ENCODE data around the gene BCAP29. TPM values are rescaled to one million over a fixed set of nuclear protein-coding genes. Genes with fewer than 3 reads are reported as not detected.

BCAP29 gene, protein sequence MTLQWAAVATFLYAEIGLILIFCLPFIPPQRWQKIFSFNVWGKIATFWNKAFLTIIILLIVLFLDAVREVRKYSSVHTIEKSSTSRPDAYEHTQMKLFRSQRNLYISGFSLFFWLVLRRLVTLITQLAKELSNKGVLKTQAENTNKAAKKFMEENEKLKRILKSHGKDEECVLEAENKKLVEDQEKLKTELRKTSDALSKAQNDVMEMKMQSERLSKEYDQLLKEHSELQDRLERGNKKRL
- 51.4 and 124 TPM in 2 replicates for total RNA-seq (2011; cell fraction: chromatin; rRNA removed; ENCODE audit: low replicate concordance)
- total RNA-seq (2011; cell fraction: nucleolus; rRNA removed): 40.4 and 42.2 TPM in 2 replicates
- 91.8 and 107 TPM in 2 replicates for total RNA-seq (2011; cell fraction: nucleoplasm; rRNA removed)
- 57.5 and 64.5 TPM in 2 replicates for total RNA-seq (2014; rRNA removed)
- total RNA-seq (2014; rRNA removed; fragmentation: Illumina TruSeq; extraction: Trizol): 113 and 136 TPM in 2 replicates
- 127 and 129 TPM in 2 replicates for total RNA-seq (2015; rRNA removed; fragmentation: Illumina TruSeq; extraction: Trizol)
- 78.7 and 89.6 TPM in 2 replicates for total RNA-seq (2021)
- polyA plus RNA-seq (2011; rRNA removed): 47.0 and 91.8 TPM in 2 replicates
- 15.0 and 31.1 TPM in 2 replicates for polyA plus RNA-seq (2011; cell fraction: cytosol; rRNA removed)
- polyA plus RNA-seq (2011; cell fraction: nucleus; rRNA removed): 26.8 and 31.0 TPM in 2 replicates
- polyA plus RNA-seq (2012): 79.2 and 87.0 TPM in 2 replicates
- polyA plus RNA-seq (2014; fragmentation: Illumina TruSeq; extraction: Trizol): 122 and 137 TPM in 2 replicates
- 10 to 100 TPM; 63.4 to 64.4 TPM for polyA plus RNA-seq (2014; fragmentation: Nextera tagmentation; extraction: Ambion mirVana)
- polyA plus RNA-seq (2014; rRNA removed): 77.0 and 79.7 TPM in 2 replicates
- 68.8 and 75.1 TPM in 2 replicates for polyA minus RNA-seq (2011; rRNA and poly(A)+ RNA removed)
- 16.3 and 35.2 TPM in 2 replicates for polyA minus RNA-seq (2011; cell fraction: cytosol; rRNA and poly(A)+ RNA removed)
- 50.6 and 69.1 TPM in 2 replicates for polyA minus RNA-seq (2011; cell fraction: nucleus; rRNA and poly(A)+ RNA removed)
- percentile 90 among the genes with signal in this experiment for Bru-seq, nascent RNA
- percentile 93 among the genes with signal in this experiment for BruChase-seq, experiment 1, labeled RNA remaining after a 2-hour chase
- percentile 93 among the genes with signal in this experiment for BruChase-seq, experiment 2, labeled RNA remaining after a 6-hour chase
- long read RNA-seq, experiment 1, full-length matches to known transcripts: 145 of 310 reads
- long read RNA-seq, experiment 1, partial matches to known transcripts: 38 of 310 reads
- long read RNA-seq, experiment 1, other reads (novel, unspliced or antisense): 127 of 310 reads
- long read RNA-seq, experiment 2, full-length matches to known transcripts: 11 of 90 reads
- long read RNA-seq, experiment 2, partial matches to known transcripts: 13 of 90 reads
- long read RNA-seq, experiment 2, other reads (novel, unspliced or antisense): 66 of 90 reads
- long read RNA-seq, experiment 3, full-length matches to known transcripts: 32 of 70 reads
- long read RNA-seq, experiment 3, partial matches to known transcripts: 13 of 70 reads
- long read RNA-seq, experiment 3, other reads (novel, unspliced or antisense): 25 of 70 reads

DNA sequence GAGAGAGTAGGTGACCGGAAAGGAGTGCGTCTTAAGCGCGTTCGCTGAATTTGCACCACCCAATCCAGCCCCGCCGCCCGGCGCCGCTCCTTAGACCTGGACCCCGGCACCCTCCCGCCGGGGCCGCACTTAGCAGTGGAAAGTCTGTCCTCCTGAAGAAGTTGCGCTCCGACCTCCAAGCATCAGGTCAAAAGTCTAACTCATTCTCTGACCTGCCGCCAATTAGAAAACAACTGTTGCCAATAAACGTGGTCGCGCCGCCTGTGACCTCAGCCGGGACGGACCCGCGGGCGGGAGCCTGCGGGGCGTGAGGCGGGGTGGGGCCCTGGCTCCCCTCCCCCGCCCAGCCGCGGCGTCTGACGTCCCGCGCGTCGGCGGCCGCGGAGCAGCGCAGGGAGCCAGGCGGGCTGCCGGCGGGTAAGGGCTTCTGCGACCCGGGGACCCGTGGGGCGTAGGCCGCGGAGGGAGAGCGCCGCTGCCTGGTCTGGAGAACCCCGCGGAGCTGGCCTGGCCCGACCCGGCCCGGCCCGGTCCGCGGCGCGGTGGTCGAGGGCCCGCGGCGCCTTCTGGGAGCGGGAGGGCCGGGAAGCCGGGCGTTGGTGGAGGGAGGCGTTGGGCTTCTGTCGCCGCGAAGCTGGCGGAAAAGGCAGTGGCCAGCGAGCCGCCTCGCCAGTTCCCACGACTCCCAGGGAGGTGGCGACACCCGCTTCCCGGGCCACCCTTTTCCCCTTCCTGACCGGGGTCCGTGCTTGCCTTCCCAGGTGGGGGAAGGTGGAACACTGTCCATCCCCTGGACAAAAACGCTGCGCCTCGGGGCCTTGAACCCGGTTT is at the start of gene BCAP29:
TSS of gene BCAP29 (plus strand) at position 362 of the 831 bp plus-strand sequence. CDS start 527 bp downstream, outside the sequence.
- peak within 1 kb of the TSS; percentile 92 to 93 for H3K9ac ChIP-seq (ENCODE audit: insufficient read depth in 1 of 2, low read depth in 2 of 2, low read length in 2 of 2)
- POLR2A ChIA-PET: interaction anchor here (0.6 to 2.5 kb wide), 8 partner anchors 13 to 434 kb away, joined by 3 to 16 read pairs (median 4); partner anchors contain the start of genes COG5 and DUS4L
- H3K27me3 ChIP-seq (ENCODE audit: control insufficient read depth in 2 of 2, insufficient read depth in 2 of 2, low read length in 2 of 2): no peaks in the 10 kb centered on the region
- intact Hi-C loops (cut with micrococcal nuclease): loop anchor here (1.0 to 2.0 kb wide), 2 partner anchors 145 to 294 kb away; no protein-coding TSS in a partner anchor
- ATAC-seq: peak; percentile 94
- H3K4me2 ChIP-seq (ENCODE audit: insufficient read depth, low read length): peak within 1 kb of the TSS; percentile 95
- FAIRE-seq: no peak
- H2AFZ ChIP-seq (ENCODE audit: low read depth, low read length): peak within 1 kb of the TSS; percentile 97
- H3K79me2 ChIP-seq (ENCODE audit: control insufficient read depth, insufficient read depth, low read length): peaks cover 49% of the 10 kb centered on the region
- no peaks in the 10 kb centered on the region for H3K9me3 ChIP-seq (replicated peaks; ENCODE audit: control insufficient read depth, insufficient read depth, low read depth, low read length)
- H3K4me3 ChIP-seq: peak within 1 kb of the TSS; percentile 62
- peak within 1 kb of the TSS; percentile 83 for H3K27ac ChIP-seq (ENCODE audit: extremely low read depth, low read depth, low read length)
- CTCF ChIA-PET (ENCODE audit: low intra/inter-chr PET ratio): interaction anchor here (1.4 kb wide), 1 partner anchor 145 kb away, joined by 9 read pairs; no protein-coding TSS in a partner anchor
- WGBS (ENCODE audit: insufficient coverage, low coverage, missing lambda C conversion rate): under 1% methylated on average over 78 of the region's 89 CpGs
- BruUV-seq (replicated peaks): no TSS peak
- in situ Hi-C loops (cut with MboI): no loop called here
- no peaks in the 10 kb centered on the region for H3K9me1 ChIP-seq (ENCODE audit: control insufficient read depth, insufficient read depth, low read length)
- peak; percentile 94 to 95 (median 95) for DNase-seq (ENCODE audit: extremely low read depth in 1 of 4, low spot score in 3 of 4)
- H4K20me1 ChIP-seq (replicated peaks; ENCODE audit: control insufficient read depth, insufficient read depth, low read length): no peaks in the 10 kb centered on the region
- H3K36me3 ChIP-seq (ENCODE audit: control insufficient read depth, insufficient read depth, low read length): peaks cover 41% of the 10 kb centered on the region
- peaks cover 6 to 13% of the 10 kb centered on the region in 2 experiments; a peak in 4 of 5 replicates for H3K4me1 ChIP-seq (replicated peaks in 1 of 2; ENCODE audit: control insufficient read depth in 2 of 2, insufficient read depth in 2 of 2, low read length in 2 of 2)
- TF ChIP-seq, protein P1, sequence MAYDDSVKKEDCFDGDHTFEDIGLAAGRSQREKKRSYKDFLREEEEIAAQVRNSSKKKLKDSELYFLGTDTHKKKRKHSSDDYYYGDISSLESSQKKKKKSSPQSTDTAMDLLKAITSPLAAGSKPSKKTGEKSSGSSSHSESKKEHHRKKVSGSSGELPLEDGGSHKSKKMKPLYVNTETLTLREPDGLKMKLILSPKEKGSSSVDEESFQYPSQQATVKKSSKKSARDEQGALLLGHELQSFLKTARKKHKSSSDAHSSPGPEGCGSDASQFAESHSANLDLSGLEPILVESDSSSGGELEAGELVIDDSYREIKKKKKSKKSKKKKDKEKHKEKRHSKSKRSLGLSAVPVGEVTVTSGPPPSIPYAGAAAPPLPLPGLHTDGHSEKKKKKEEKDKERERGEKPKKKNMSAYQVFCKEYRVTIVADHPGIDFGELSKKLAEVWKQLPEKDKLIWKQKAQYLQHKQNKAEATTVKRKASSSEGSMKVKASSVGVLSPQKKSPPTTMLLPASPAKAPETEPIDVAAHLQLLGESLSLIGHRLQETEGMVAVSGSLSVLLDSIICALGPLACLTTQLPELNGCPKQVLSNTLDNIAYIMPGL (CRISPR knock-in tag; IDR thresholded peaks at IDR 0.05): 0 out of 2 replicates have a peak, but pooled peaks have one; percentile 82
- TF ChIP-seq FOXM1 (IDR thresholded peaks at IDR 0.05; ENCODE audit: low read depth) (no peak), FOXM1 (CRISPR knock-in tag; IDR thresholded peaks at IDR 0.05; ENCODE audit: low read depth) (peak; percentile 86)
- TF ChIP-seq, protein P2, sequence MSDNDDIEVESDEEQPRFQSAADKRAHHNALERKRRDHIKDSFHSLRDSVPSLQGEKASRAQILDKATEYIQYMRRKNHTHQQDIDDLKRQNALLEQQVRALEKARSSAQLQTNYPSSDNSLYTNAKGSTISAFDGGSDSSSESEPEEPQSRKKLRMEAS (CRISPR knock-in tag; IDR thresholded peaks at IDR 0.05): peak; percentile 65
